Naive thymus-derived CD8-positive, alpha-beta T cell (primary cell): ENCODE results near the gene UFC1. TPM values are rescaled to one million over a fixed set of nuclear protein-coding genes. Genes with fewer than 3 reads are reported as not detected.

Experiments
- ATAC-seq, 2 donors: fragments of 150-1000 bp; cut with Tn5 transposase in 1 of 2; sonication (Bioruptor Pico), chemical (Tn5 transposase) in 1 of 2; 1 replicate in 1 of 2; 2 replicates in 1 of 2; pipeline ENCODE4 v1.10.0; 2021; ENCODE audit warnings: mild to moderate bottlenecking in 2 of 2, moderate library complexity in 2 of 2
- POLR2A ChIA-PET: fragments of 350-600 bp; sonication (Branson Sonifier 250); formaldehyde crosslinking; loops from one replicate; lab custom pipeline; 2021; ENCODE audit warnings: antibody characterized with exemption; lab: Charles Lee
- DNase-seq, 10 donors: peaks; one replicate each; pipeline versions ENCODE4 v3.0.0 to v3.0.0-alpha.2; 2020 to 2022
- H3K27ac Mint-ChIP-seq, 10 donors: one replicate each; pipeline ENCODE4 v1.8.0; 2020 to 2022; ENCODE audit warnings: mild to moderate bottlenecking in 10 of 10, mixed read lengths in 10 of 10, moderate library complexity in 4 of 10, inconsistent platforms in 1 of 10
- H3K27me3 Mint-ChIP-seq, 5 donors: one replicate each; pipeline ENCODE4 v1.8.0; 2021 to 2022; ENCODE audit warnings: mixed read lengths in 5 of 5
- H3K36me3 Mint-ChIP-seq, 3 donors: one replicate each; pipeline ENCODE4 v1.8.0; 2020 to 2022; ENCODE audit warnings: mixed read lengths in 3 of 3, mild to moderate bottlenecking in 2 of 3, inconsistent platforms in 1 of 3
- H3K4me1 Mint-ChIP-seq, 4 donors: one replicate each; pipeline ENCODE4 v1.8.0; 2021 to 2022; ENCODE audit warnings: mixed read lengths in 4 of 4
- H3K4me3 Mint-ChIP-seq, 10 donors: one replicate each; pipeline ENCODE4 v1.8.0; 2020 to 2022; ENCODE audit warnings: mild to moderate bottlenecking in 10 of 10, mixed read lengths in 10 of 10, moderate library complexity in 6 of 10, inconsistent platforms in 1 of 10
- H3K9me3 Mint-ChIP-seq, 9 donors: one replicate each; pipeline ENCODE4 v1.8.0; 2020 to 2022; ENCODE audit warnings: mixed read lengths in 9 of 9, mild to moderate bottlenecking in 3 of 9, inconsistent platforms in 1 of 9, moderate library complexity in 1 of 9
- polyA plus RNA-seq, 3 donors: library from polyadenylated mRNA; unstranded; fragments of 300-500 nt; fragmentation: Illumina TruSeq; gene quantifications; one replicate each; pipeline ENCODE4 v1.2.3, GENCODE V29; 2021
- total RNA-seq, 8 experiments: library from RNA in 2 of 8; stranded (reverse) in 2 of 8; gene quantifications; one replicate each; pipeline ENCODE4 v1.2.3 and lab custom pipeline; 2021 to 2026

Gene UFC1
- total and polyA plus RNA-seq, 5 experiments from 2014 or later: 116 to 158 (median 148) TPM

DNA sequence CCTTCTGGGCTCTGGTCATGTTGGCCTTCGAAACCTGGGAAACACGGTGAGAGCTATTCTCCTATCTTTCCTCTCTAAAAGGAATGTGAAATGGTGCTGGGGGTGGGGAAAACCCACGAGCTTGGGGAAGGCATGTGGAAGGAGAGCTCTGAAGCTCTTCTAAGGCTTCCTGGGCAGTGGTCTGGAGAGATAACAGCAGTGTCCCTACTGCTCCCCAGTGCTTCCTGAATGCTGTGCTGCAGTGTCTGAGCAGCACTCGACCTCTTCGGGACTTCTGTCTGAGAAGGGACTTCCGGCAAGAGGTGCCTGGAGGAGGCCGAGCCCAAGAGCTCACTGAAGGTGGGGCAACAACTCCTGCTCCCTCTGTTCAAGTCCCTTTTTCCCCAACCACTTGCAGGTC, 8.3 kb downstream of the UFC1 start:
- H3K9me3 Mint-ChIP-seq: no peaks in the 10 kb centered on the region
- ATAC-seq (no peak), DNase-seq (no peak)
- H3K4me3 Mint-ChIP-seq: peak overlapping the region in 6 of 10 donors; percentile 12 to 75 (median 32)
- peak overlapping the region in 6 of 10 donors; percentile 58 to 100 (median 70) for H3K27ac Mint-ChIP-seq
- peaks cover 0 to 44% (median 14%) of the 10 kb centered on the region in 3 donors for H3K36me3 Mint-ChIP-seq
- H3K27me3 Mint-ChIP-seq: no peaks in the 10 kb centered on the region
- H3K4me1 Mint-ChIP-seq: peaks cover 31 to 82% (median 74%) of the 10 kb centered on the region in 4 donors
- POLR2A ChIA-PET: interaction anchor here (0.8 to 2.6 kb wide), 9 partner anchors 8 to 55 kb away, joined by 3 to 15 read pairs (median 3); partner anchors contain the start of genes B4GALT3 and UFC1

DNA sequence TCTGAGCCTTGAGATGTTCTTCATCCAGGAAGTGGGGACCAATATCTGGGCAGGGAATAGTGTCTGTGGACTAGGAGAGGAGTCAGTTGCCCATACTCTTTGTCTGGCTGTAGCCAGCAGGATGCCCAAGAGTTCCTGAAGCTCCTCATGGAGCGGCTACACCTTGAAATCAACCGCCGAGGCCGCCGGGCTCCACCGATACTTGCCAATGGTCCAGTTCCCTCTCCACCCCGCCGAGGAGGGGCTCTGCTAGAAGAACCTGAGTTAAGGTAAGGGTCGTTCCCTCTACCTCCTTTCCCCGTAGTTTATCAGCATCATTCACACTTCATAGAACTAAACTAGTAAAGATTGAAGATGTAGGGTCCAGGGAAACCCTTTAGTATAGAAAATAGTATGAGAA, 9.0 kb downstream of the UFC1 start:
- Mint-ChIP-seq H3K4me1 (peaks cover 34 to 84% (median 79%) of the 10 kb centered on the region in 4 donors), H3K27me3 (no peaks in the 10 kb centered on the region), H3K4me3 (peak overlapping the region in 3 of 10 donors; percentile 25 to 63 (median 62)), H3K27ac (peak overlapping the region in 8 of 10 donors; percentile 13 to 100 (median 84)), H3K9me3 (no peaks in the 10 kb centered on the region), H3K36me3 (peaks cover 0 to 37% (median 9%) of the 10 kb centered on the region in 3 donors)
- POLR2A ChIA-PET: interaction anchor here (0.9 to 2.6 kb wide), 3 partner anchors 9 to 41 kb away, joined by 3 to 14 read pairs (median 8); partner anchors contain the start of genes B4GALT3 and UFC1
- DNase-seq: no peak
- ATAC-seq: no peak

GRCh38 chr1:161163793-161164192, 10.0 kb downstream of the UFC1 start:
- no peak for DNase-seq
- peak overlapping the region in 3 of 10 donors; percentile 12 to 16 (median 15) for H3K4me3 Mint-ChIP-seq
- ATAC-seq: no peak
- H3K9me3 Mint-ChIP-seq: no peaks in the 10 kb centered on the region
- no peaks in the 10 kb centered on the region for H3K27me3 Mint-ChIP-seq
- peak overlapping the region in 9 of 10 donors; percentile 70 to 100 (median 97) for H3K27ac Mint-ChIP-seq
- POLR2A ChIA-PET: interaction anchor here (0.9 to 6.4 kb wide), 4 partner anchors 9 to 32 kb away, joined by 5 to 154 read pairs (median 60); partner anchors contain the start of genes B4GALT3, DEDD and UFC1
- peaks cover 0 to 34% (median 9%) of the 10 kb centered on the region in 3 donors for H3K36me3 Mint-ChIP-seq
- peaks cover 35 to 85% (median 81%) of the 10 kb centered on the region in 4 donors for H3K4me1 Mint-ChIP-seq

DNA sequence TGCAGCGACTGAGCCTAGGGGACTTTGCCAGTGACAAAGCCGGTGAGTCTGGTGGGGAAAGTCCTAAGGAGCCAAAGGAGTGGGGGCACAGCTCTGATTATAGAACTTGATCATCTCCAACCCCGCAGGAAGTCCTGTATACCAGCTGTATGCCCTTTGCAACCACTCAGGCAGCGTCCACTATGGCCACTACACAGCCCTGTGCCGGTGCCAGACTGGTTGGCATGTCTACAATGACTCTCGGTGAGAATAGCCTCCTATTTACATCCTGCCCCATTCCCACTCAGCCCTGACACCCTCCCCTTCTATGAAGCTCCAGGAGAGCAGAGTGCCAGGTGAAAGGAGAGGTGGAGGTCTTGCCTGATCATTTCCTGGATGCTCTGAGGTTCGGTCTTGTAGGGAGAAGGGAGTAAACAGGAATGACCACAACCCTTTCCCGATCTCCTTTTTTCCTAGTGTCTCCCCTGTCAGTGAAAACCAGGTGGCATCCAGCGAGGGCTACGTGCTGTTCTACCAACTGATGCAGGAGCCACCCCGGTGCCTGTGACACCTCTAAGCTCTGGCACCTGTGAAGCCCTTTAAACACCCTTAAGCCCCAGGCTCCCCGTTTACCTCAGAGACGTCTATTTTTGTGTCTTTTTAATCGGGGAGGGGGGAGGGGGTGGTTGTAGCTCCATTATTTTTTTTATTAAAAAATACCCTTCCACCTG, 11.3 kb downstream of the UFC1 start:
- H3K4me1 Mint-ChIP-seq: peaks cover 30 to 74% (median 71%) of the 10 kb centered on the region in 4 donors
- POLR2A ChIA-PET: interaction anchor here (0.7 to 6.4 kb wide), 20 partner anchors 10 to 397 kb away, joined by 3 to 154 read pairs (median 8); partner anchors contain the start of genes APOA2, ARHGAP30, B4GALT3 and DEDD

GRCh38 chr1:161165742-161166668, 12.2 kb downstream of the UFC1 start, which contains the start of gene PPOX:
PPOX (plus strand) TSS chr1:161166426; CDS start chr1:161166848, 422 bp downstream.
- DNase-seq (peak; percentile 76 to 97 (median 92)), ATAC-seq (peak; percentile 90 to 92)
- H3K36me3 Mint-ChIP-seq: peaks cover 0 to 41% (median 10%) of the 10 kb centered on the region in 3 donors
- H3K9me3 Mint-ChIP-seq: no peaks in the 10 kb centered on the region
- H3K4me3 Mint-ChIP-seq: peak within 1 kb of the TSS; percentile 86 to 97 (median 92)
- no peaks in the 10 kb centered on the region for H3K27me3 Mint-ChIP-seq
- H3K27ac Mint-ChIP-seq: peak within 1 kb of the TSS; percentile 97 to 100 (median 98)
- H3K4me1 Mint-ChIP-seq: peaks cover 29 to 66% (median 63%) of the 10 kb centered on the region in 4 donors
- POLR2A ChIA-PET: interaction anchor here (0.7 to 6.4 kb wide), 25 partner anchors 8 to 398 kb away, joined by 3 to 154 read pairs (median 6); partner anchors contain the start of genes APOA2, ARHGAP30, B4GALT3 and DEDD

More for the DNA sequence above, 11.3 kb downstream of the UFC1 start:
- Mint-ChIP-seq H3K4me3 (peak overlapping the region; percentile 25 to 97 (median 53)), H3K27ac (peak overlapping the region; percentile 93 to 100 (median 98)), H3K27me3 (no peaks in the 10 kb centered on the region), H3K36me3 (peaks cover 0 to 37% (median 10%) of the 10 kb centered on the region in 3 donors), H3K9me3 (no peaks in the 10 kb centered on the region)
- ATAC-seq (no peak), DNase-seq (no peak)

GRCh38 chr1:161166669-161167548, 13.1 kb downstream of the UFC1 start:
- Mint-ChIP-seq H3K27ac (peak overlapping the region; percentile 97 to 100 (median 98)), H3K36me3 (peaks cover 0 to 47% (median 10%) of the 10 kb centered on the region in 3 donors)
- DNase-seq: no peak

GRCh38 chr1:161168906-161169305, 15.1 kb downstream of the UFC1 start:
- ATAC-seq (no peak), DNase-seq (no peak)
- Mint-ChIP-seq H3K36me3 (peaks cover 0 to 49% (median 9%) of the 10 kb centered on the region in 3 donors), H3K27me3 (no peaks in the 10 kb centered on the region), H3K9me3 (no peaks in the 10 kb centered on the region), H3K4me1 (peaks cover 19 to 64% (median 48%) of the 10 kb centered on the region in 4 donors), H3K4me3 (peak overlapping the region in 4 of 10 donors; percentile 22 to 89 (median 56)), H3K27ac (peak overlapping the region in 4 of 10 donors; percentile 37 to 69 (median 54))
- POLR2A ChIA-PET: interaction anchor here (0.6 to 6.4 kb wide), 7 partner anchors 11 to 85 kb away, joined by 3 to 154 read pairs (median 37); partner anchors contain the start of genes B4GALT3, NDUFS2, TOMM40L and UFC1

More at GRCh38 chr1:161166669-161167548, 13.1 kb downstream of the UFC1 start:
- ATAC-seq: no peak
- H3K9me3 Mint-ChIP-seq: no peaks in the 10 kb centered on the region
- H3K4me3 Mint-ChIP-seq: peak overlapping the region; percentile 86 to 97 (median 92)
- no peaks in the 10 kb centered on the region for H3K27me3 Mint-ChIP-seq
- POLR2A ChIA-PET: interaction anchor here (0.5 to 6.4 kb wide), 17 partner anchors 8 to 278 kb away, joined by 3 to 154 read pairs (median 9); partner anchors contain the start of genes ARHGAP30, B4GALT3, DEDD and NDUFS2
- H3K4me1 Mint-ChIP-seq: peaks cover 22 to 63% (median 55%) of the 10 kb centered on the region in 4 donors

- POLR2A ChIA-PET: no interaction called here
- Mint-ChIP-seq H3K9me3 (no peaks in the 10 kb centered on the region), H3K4me3 (peak overlapping the region in 1 of 10 donors; percentile 48), H3K4me1 (peaks cover 34 to 71% (median 51%) of the 10 kb centered on the region in 4 donors), H3K27me3 (no peaks in the 10 kb centered on the region), H3K27ac (peak overlapping the region in 5 of 10 donors; percentile 35 to 75 (median 60)), H3K36me3 (peaks cover 0 to 61% (median 11%) of the 10 kb centered on the region in 3 donors)
- ATAC-seq: no peak
- DNase-seq: no peak
These were observed 17.4 kb downstream of the UFC1 start for GRCh38 chr1:161171191-161171590.

GRCh38 chr1:161171696-161172095, 17.9 kb downstream of the UFC1 start:
- Mint-ChIP-seq H3K27me3 (no peaks in the 10 kb centered on the region), H3K27ac (peak overlapping the region in 4 of 10 donors; percentile 10 to 53 (median 42)), H3K4me1 (peaks cover 36 to 71% (median 52%) of the 10 kb centered on the region in 4 donors), H3K36me3 (peaks cover 0 to 61% (median 11%) of the 10 kb centered on the region in 3 donors), H3K9me3 (no peaks in the 10 kb centered on the region), H3K4me3 (peak overlapping the region in 1 of 10 donors; percentile 10)
- POLR2A ChIA-PET: interaction anchor here (0.5 to 0.9 kb wide), 2 partner anchors 8 to 30 kb away, joined by 3 to 4 read pairs; partner anchors contain the start of gene NDUFS2
- ATAC-seq (no peak), DNase-seq (no peak)

GRCh38 chr1:161172349-161172748, 18.6 kb downstream of the UFC1 start:
- ATAC-seq (no peak), DNase-seq (no peak)
- Mint-ChIP-seq H3K4me3 (no peak overlapping the region), H3K9me3 (no peaks in the 10 kb centered on the region), H3K4me1 (peaks cover 33 to 71% (median 52%) of the 10 kb centered on the region in 4 donors), H3K27me3 (no peaks in the 10 kb centered on the region), H3K27ac (peak overlapping the region in 9 of 10 donors; percentile 10 to 93 (median 61)), H3K36me3 (peaks cover 0 to 64% (median 11%) of the 10 kb centered on the region in 3 donors)
- POLR2A ChIA-PET: interaction anchor here (0.9 to 1.6 kb wide), 3 partner anchors 13 to 29 kb away, joined by 4 to 5 read pairs (median 4); partner anchors contain the start of gene NDUFS2
